K562 (cell line): ENCODE data around the gene CCDC171. TPM values are rescaled to one million over a fixed set of nuclear protein-coding genes. Genes with fewer than 3 reads are reported as not detected.

Experiments used
- ATAC-seq: fragments of 200-7000 bp; cut with Tn5 transposase; 3 replicates; pipeline ENCODE4 v1.9.1; 2020; ENCODE audit warnings: moderate library complexity
- BruUV-seq: library from RNA; stranded (reverse); fragments of 400-500 nt; replicated peaks from 2 replicates; lab custom pipeline; 2021; lab: Mats Ljungman, UMichigan
- CTCF ChIA-PET: fragments of 300-600 bp; formaldehyde crosslinking; extraction: SDS; loops from one replicate; lab custom pipeline; 2021; ENCODE audit warnings: low intra/inter-chr PET ratio; lab: Yijun Ruan, JAX
- POLR2A ChIA-PET: fragments of 300-600, 350-650 bp; sonication (Branson Sonifier 250); formaldehyde crosslinking; extraction: SDS; loops from one replicate; lab custom pipeline; 2021; ENCODE audit warnings: antibody characterized with exemption, inconsistent platforms; lab: Yijun Ruan, JAX
- DNase-seq, 4 experiments: peaks; one replicate each; pipeline versions ENCODE4 v3.0.0 to v3.0.0-alpha.2; 2011 to 2018; ENCODE audit warnings: low spot score in 3 of 4, mixed read lengths in 3 of 4; ENCODE audit errors: extremely low read depth in 1 of 4
- FAIRE-seq: peaks from 2 replicates; lab custom pipeline; 2011; peaks lifted over from hg19 to GRCh38; lab: Jason Lieb, UNC
- H2AFZ ChIP-seq: 2 replicates; pipeline ENCODE4 v1.6.0; 2011; ENCODE audit warnings: low read depth, low read length, control low read depth, inconsistent platforms
- H3K27ac ChIP-seq: fragments of 200-600 bp; 3 replicates; pipeline ENCODE4 v1.8.0; 2011; ENCODE audit warnings: low read depth, mild to moderate bottlenecking, control low read depth, inconsistent platforms, low read length, moderate library complexity, mixed read lengths; ENCODE audit errors: extremely low read depth
- H3K27me3 ChIP-seq, 2 experiments: fragments of 300-600 bp in 1 of 2; 2 replicates in 1 of 2; 3 replicates in 1 of 2; pipeline versions ENCODE4 v1.6.0 to v1.8.0; 2011; ENCODE audit warnings: inconsistent platforms in 2 of 2, low read length in 2 of 2, mild to moderate bottlenecking in 1 of 2, mixed read lengths in 1 of 2, moderate library complexity in 1 of 2; ENCODE audit not compliant: control insufficient read depth in 2 of 2, insufficient read depth in 2 of 2
- H3K36me3 ChIP-seq: fragments of 300-600 bp; 3 replicates; pipeline ENCODE4 v1.8.0; 2011; ENCODE audit warnings: mild to moderate bottlenecking, low read length, inconsistent platforms; ENCODE audit not compliant: control insufficient read depth, insufficient read depth
- H3K4me1 ChIP-seq, 2 experiments: fragments of 200-600 bp in 1 of 2; replicated peaks in 1 of 2; 2 replicates in 1 of 2; 3 replicates in 1 of 2; pipeline versions ENCODE4 v1.5.1 to v1.8.0; 2011; ENCODE audit warnings: inconsistent platforms in 2 of 2, low read length in 2 of 2, mild to moderate bottlenecking in 1 of 2, mixed read lengths in 1 of 2, moderate library complexity in 1 of 2; ENCODE audit not compliant: control insufficient read depth in 2 of 2, insufficient read depth in 2 of 2
- H3K4me2 ChIP-seq: 2 replicates; pipeline ENCODE4 v1.6.1; 2011; ENCODE audit warnings: low read length, control low read depth, inconsistent platforms, mixed read lengths; ENCODE audit not compliant: insufficient read depth
- H3K4me3 ChIP-seq: fragments of 200-600 bp; sonication (generic), shearing (Covaris generic); 2 replicates; pipeline ENCODE4 v1.5.1; 2016; ENCODE audit warnings: control low read depth, inconsistent platforms
- H3K79me2 ChIP-seq: fragments of 200-600 bp; 3 replicates; pipeline ENCODE4 v1.8.0; 2011; ENCODE audit warnings: low read length, inconsistent platforms; ENCODE audit not compliant: control insufficient read depth, insufficient read depth
- H3K9ac ChIP-seq, 2 experiments: 2 replicates each; pipeline versions ENCODE4 v1.6.0 to v1.6.1; 2011; ENCODE audit warnings: low read depth in 2 of 2, low read length in 2 of 2, control low read depth in 1 of 2, inconsistent platforms in 1 of 2, mild to moderate bottlenecking in 1 of 2, mixed read lengths in 1 of 2; ENCODE audit not compliant: insufficient read depth in 1 of 2
- H3K9me1 ChIP-seq: one replicate; pipeline ENCODE4 v1.6.0; 2011; ENCODE audit warnings: inconsistent platforms, mild to moderate bottlenecking, low read length, moderate library complexity; ENCODE audit not compliant: control insufficient read depth, insufficient read depth
- H3K9me3 ChIP-seq: replicated peaks from 2 replicates; pipeline ENCODE4 v1.5.1; 2011; ENCODE audit warnings: low read depth, low read length, inconsistent platforms; ENCODE audit not compliant: control insufficient read depth, insufficient read depth
- H4K20me1 ChIP-seq: replicated peaks from 2 replicates; pipeline ENCODE4 v1.6.1; 2011; ENCODE audit warnings: low read length, inconsistent platforms, mixed read lengths; ENCODE audit not compliant: control insufficient read depth, insufficient read depth
- CTCF ChIP-seq, 3 experiments: IDR thresholded peaks in 2 of 3; conservative IDR thresholded peaks in 1 of 3; 2 replicates each; pipeline ENCODE4 v1.5.1; 2011 to 2012; ENCODE audit warnings: low read length in 3 of 3, mild to moderate bottlenecking in 3 of 3, control low read depth in 2 of 3, improper control_type of control experiment in 1 of 3, inconsistent platforms in 1 of 3, low read depth in 1 of 3, mixed read lengths in 1 of 3, moderate library complexity in 1 of 3; ENCODE audit not compliant: insufficient read depth in 2 of 3
- PTBP1 ChIP-seq: fragments of 200-400 bp; formaldehyde crosslinking; IDR thresholded peaks from 2 replicates; pipeline ENCODE4 v1.6.1; 2017; ENCODE audit warnings: low read depth, low read length
- SIX5 ChIP-seq, 2 experiments: IDR thresholded peaks; 2 replicates each; pipeline ENCODE4 v1.6.1; 2011; ENCODE audit warnings: low read length in 2 of 2, borderline replicate concordance in 1 of 2, low read depth in 1 of 2, mild to moderate bottlenecking in 1 of 2, moderate library complexity in 1 of 2; ENCODE audit not compliant: insufficient read depth in 1 of 2
- TBL1XR1 ChIP-seq, 2 experiments: IDR thresholded peaks; 2 replicates each; pipeline ENCODE4 v1.6.1; 2012; ENCODE audit warnings: improper control_type of control experiment in 2 of 2, low read length in 2 of 2, mild to moderate bottlenecking in 1 of 2
- ZNF133 ChIP-seq: fragments of 250-450 bp; sonication (Bioruptor Pico); IDR thresholded peaks from 2 replicates; pipeline ENCODE4 v1.4.0; 2020; ENCODE audit warnings: mild to moderate bottlenecking
- ZNF518B ChIP-seq: fragments of 250-450 bp; sonication (Bioruptor Pico); IDR thresholded peaks from 2 replicates; pipeline ENCODE4 v1.5.0; 2021; ENCODE audit warnings: mild to moderate bottlenecking, moderate library complexity
- WGBS: fragments of 100-300 bp; shearing (Covaris generic); methylation state at CpG from one replicate; pipeline ENCODE4 v1.1.6; 2016; ENCODE audit warnings: low coverage, mixed read lengths; ENCODE audit not compliant: insufficient coverage; ENCODE audit errors: missing lambda C conversion rate; 5-methylcytosine and 5-hydroxymethylcytosine counted together
- in situ Hi-C: fragments of 300-500 bp; cut with MboI; formaldehyde crosslinking; loops from 4 replicates; pipeline ENCODE4 v1.15.0; 2018; ENCODE audit warnings: inconsistent platforms, mixed read lengths
- intact Hi-C: fragments of 100-400 bp; cut with micrococcal nuclease; formaldehyde crosslinking; loops from 2 replicates; pipeline ENCODE4 v1.14.2; 2022
- polyA plus RNA-seq, 8 experiments: library from polyadenylated mRNA; depleted of rRNA in 4 of 8; stranded (reverse) in 5 of 8; unstranded in 3 of 8; fragments of >200 nt; fragmentation: Nextera tagmentation in 2 of 8; fragmentation: Illumina TruSeq in 1 of 8; extraction: Ambion mirVana in 2 of 8; extraction: Trizol in 1 of 8; gene quantifications; 2 replicates each; pipeline versions ENCODE4 v1.2.1 to v1.2.3, GENCODE V29; 2011 to 2014; ENCODE audit warnings: inconsistent platforms in 1 of 8, missing spikeins in 1 of 8
- total RNA-seq, 7 experiments: library from RNA; depleted of rRNA in 6 of 7; stranded (reverse); fragments of >200 nt in 6 of 7; fragmentation: Illumina TruSeq in 2 of 7; extraction: Trizol in 2 of 7; gene quantifications; 2 replicates each; pipeline versions ENCODE4 v1.2.1 to v1.2.3, GENCODE V29; 2011 to 2021; ENCODE audit warnings: low replicate concordance in 1 of 7

CCDC171 gene
- total and polyA plus RNA-seq, 9 of the 15 experiments (the other 6 are each of a cell fraction or from before 2014, with no cell fraction given) = 0.08 to 3.8 (median 0.27) TPM

GRCh38 chr9:15909297-15909696 is 356.5 kb downstream of the CCDC171 start:
- Histone ChIP-seq H4K20me1 (no peaks in the 10 kb centered on the region), H3K4me1 (no peaks in the 10 kb centered on the region), H3K27me3 (no peaks in the 10 kb centered on the region), H3K4me3 (no peak overlapping the region), H3K9me3 (no peaks in the 10 kb centered on the region), H3K9me1 (no peaks in the 10 kb centered on the region), H3K4me2 (no peak overlapping the region), H3K9ac (no peak overlapping the region), H3K79me2 (no peaks in the 10 kb centered on the region), H3K27ac (no peak overlapping the region), H3K36me3 (no peaks in the 10 kb centered on the region), H2AFZ (no peak overlapping the region)
- in situ Hi-C loops = no loop called here
- no peak for DNase-seq
- ChIA-PET CTCF (no interaction called here), POLR2A (no interaction called here)
- whole genome bisulfite sequencing = 8% methylated on average over 5 of the region's 6 CpGs
- TF ChIP-seq TBL1XR1 (IDR thresholded peaks at IDR 0.05; ENCODE audit: low read length in 2 of 2) = no peak
- no peak for TF ChIP-seq CTCF (IDR thresholded peaks at IDR 0.05 in 2 of 3, conservative IDR thresholded peaks at IDR 0.05 in 1 of 3; ENCODE audit: insufficient read depth in 2 of 3, low read depth in 1 of 3, low read length in 3 of 3)
- no peak for TF ChIP-seq ZNF133 (CRISPR knock-in tag)
- TF ChIP-seq ZNF518B (CRISPR knock-in tag) = no peak
- TF ChIP-seq PTBP1 = no peak
- no peak for TF ChIP-seq SIX5 (IDR thresholded peaks at IDR 0.05; ENCODE audit: borderline replicate concordance in 1 of 2, insufficient read depth in 1 of 2, low read depth in 1 of 2, low read length in 2 of 2)
- FAIRE-seq = no peak
- no TSS peak for BruUV-seq
- intact Hi-C loops = no loop called here
- no peak for ATAC-seq
